Hepatocyte (in vitro differentiated cells): ENCODE data around the gene TEPSIN.

ENCODE experiments used
- CTCF ChIP-seq: fragments of 200-600 bp; sonication (generic); IDR thresholded peaks from 2 replicates; pipeline ENCODE4 v1.5.1; 2016; ENCODE audit warnings: antibody characterized with exemption, mild to moderate bottlenecking; ENCODE audit not compliant: poor library complexity
- EZH2 ChIP-seq: fragments of 200-600 bp; sonication (generic); IDR thresholded peaks from 2 replicates; pipeline ENCODE4 v1.6.1; 2016; ENCODE audit warnings: antibody characterized with exemption, mild to moderate bottlenecking, borderline replicate concordance

DNA sequence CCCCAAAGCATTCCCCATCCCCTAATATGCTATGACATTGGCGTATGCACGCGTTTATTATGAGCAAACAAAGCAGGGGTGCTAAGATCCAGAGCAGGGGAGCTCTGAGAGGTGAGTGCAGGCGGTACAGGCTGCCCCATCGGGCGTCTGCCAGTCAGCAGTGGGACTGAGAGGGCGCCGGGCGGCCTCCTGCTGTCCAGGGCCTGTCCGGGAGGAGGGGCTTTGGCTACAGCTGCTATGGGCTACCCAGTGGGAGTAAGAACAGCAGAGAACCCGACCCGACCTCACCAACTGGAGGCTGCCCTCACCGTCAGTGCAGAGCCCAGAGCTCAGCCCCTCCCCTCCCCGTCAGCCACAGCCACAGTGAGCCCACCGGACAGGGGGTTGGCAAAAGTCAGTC, 54.3 kb downstream of the TEPSIN start:
- no peak for TF ChIP-seq CTCF
- no peak for TF ChIP-seq EZH2
